Ishikawa (cell line): Measurements from ENCODE around the gene SPATA21.
A peak's percentile ranks its signal among the peaks of the same experiment; 100 is the strongest.

ENCODE experiments used
- CEBPB ChIP-seq: IDR thresholded peaks from 2 replicates; pipeline ENCODE4 v1.6.1; 2012
- CREB1 ChIP-seq: IDR thresholded peaks from 2 replicates; pipeline ENCODE4 v1.6.1; 2012; ENCODE audit warnings: low read depth
- EGR1 ChIP-seq: IDR thresholded peaks from 2 replicates; pipeline ENCODE4 v1.6.1; 2012
- EP300 ChIP-seq: IDR thresholded peaks from 2 replicates; pipeline ENCODE4 v1.6.1; 2012; ENCODE audit warnings: borderline replicate concordance
- FOXM1 ChIP-seq: IDR thresholded peaks from 2 replicates; pipeline ENCODE4 v1.6.1; 2012; ENCODE audit warnings: low read depth, borderline replicate concordance
- MAX ChIP-seq: IDR thresholded peaks from 2 replicates; pipeline ENCODE4 v1.6.1; 2012
- NFIC ChIP-seq: IDR thresholded peaks from 2 replicates; pipeline ENCODE4 v1.6.1; 2012
- RAD21 ChIP-seq: IDR thresholded peaks from 2 replicates; pipeline ENCODE4 v1.6.1; 2012; ENCODE audit warnings: low read depth
- TAF1 ChIP-seq: IDR thresholded peaks from 2 replicates; pipeline ENCODE4 v1.6.1; 2012; ENCODE audit warnings: low read depth, mild to moderate bottlenecking
- TCF12 ChIP-seq: IDR thresholded peaks from 2 replicates; pipeline ENCODE4 v1.6.1; 2012; ENCODE audit warnings: low read depth
- TEAD4 ChIP-seq: IDR thresholded peaks from 2 replicates; pipeline ENCODE4 v1.6.1; 2012
- YY1 ChIP-seq: IDR thresholded peaks from 2 replicates; pipeline ENCODE4 v1.6.1; 2012; ENCODE audit warnings: low read depth
- ZBTB7A ChIP-seq: IDR thresholded peaks from 2 replicates; pipeline ENCODE4 v1.6.1; 2012; ENCODE audit warnings: low read depth
- TF ChIP-seq, protein P1 (sequence below): IDR thresholded peaks from 2 replicates; pipeline ENCODE4 v1.6.1; 2012; ENCODE audit warnings: low read depth, mild to moderate bottlenecking
- TF ChIP-seq, protein P2 (sequence below): IDR thresholded peaks from 2 replicates; pipeline ENCODE4 v1.6.1; 2012

SPATA21 gene

GRCh38 chr1:16434007-16434406 is 3.2 kb downstream of the SPATA21 start:
- TF ChIP-seq CREB1 = no peak
- no peak for TF ChIP-seq NFIC
- TF ChIP-seq TCF12 = no peak
- no peak for TF ChIP-seq YY1
- TF ChIP-seq EP300 = no peak
- TF ChIP-seq EGR1 = no peak
- TF ChIP-seq ZBTB7A = no peak
- TF ChIP-seq CEBPB = no peak
- TF ChIP-seq, protein P1, sequence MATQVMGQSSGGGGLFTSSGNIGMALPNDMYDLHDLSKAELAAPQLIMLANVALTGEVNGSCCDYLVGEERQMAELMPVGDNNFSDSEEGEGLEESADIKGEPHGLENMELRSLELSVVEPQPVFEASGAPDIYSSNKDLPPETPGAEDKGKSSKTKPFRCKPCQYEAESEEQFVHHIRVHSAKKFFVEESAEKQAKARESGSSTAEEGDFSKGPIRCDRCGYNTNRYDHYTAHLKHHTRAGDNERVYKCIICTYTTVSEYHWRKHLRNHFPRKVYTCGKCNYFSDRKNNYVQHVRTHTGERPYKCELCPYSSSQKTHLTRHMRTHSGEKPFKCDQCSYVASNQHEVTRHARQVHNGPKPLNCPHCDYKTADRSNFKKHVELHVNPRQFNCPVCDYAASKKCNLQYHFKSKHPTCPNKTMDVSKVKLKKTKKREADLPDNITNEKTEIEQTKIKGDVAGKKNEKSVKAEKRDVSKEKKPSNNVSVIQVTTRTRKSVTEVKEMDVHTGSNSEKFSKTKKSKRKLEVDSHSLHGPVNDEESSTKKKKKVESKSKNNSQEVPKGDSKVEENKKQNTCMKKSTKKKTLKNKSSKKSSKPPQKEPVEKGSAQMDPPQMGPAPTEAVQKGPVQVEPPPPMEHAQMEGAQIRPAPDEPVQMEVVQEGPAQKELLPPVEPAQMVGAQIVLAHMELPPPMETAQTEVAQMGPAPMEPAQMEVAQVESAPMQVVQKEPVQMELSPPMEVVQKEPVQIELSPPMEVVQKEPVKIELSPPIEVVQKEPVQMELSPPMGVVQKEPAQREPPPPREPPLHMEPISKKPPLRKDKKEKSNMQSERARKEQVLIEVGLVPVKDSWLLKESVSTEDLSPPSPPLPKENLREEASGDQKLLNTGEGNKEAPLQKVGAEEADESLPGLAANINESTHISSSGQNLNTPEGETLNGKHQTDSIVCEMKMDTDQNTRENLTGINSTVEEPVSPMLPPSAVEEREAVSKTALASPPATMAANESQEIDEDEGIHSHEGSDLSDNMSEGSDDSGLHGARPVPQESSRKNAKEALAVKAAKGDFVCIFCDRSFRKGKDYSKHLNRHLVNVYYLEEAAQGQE = no peak
- TF ChIP-seq RAD21 = no peak
- TF ChIP-seq, protein P2, sequence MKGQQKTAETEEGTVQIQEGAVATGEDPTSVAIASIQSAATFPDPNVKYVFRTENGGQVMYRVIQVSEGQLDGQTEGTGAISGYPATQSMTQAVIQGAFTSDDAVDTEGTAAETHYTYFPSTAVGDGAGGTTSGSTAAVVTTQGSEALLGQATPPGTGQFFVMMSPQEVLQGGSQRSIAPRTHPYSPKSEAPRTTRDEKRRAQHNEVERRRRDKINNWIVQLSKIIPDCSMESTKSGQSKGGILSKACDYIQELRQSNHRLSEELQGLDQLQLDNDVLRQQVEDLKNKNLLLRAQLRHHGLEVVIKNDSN = no peak

GRCh38 chr1:16433030-16433429 is 4.2 kb downstream of the SPATA21 start:
- TF ChIP-seq FOXM1 (no peak), CREB1 (no peak), EP300 (no peak), NFIC (no peak), TCF12 (no peak), EGR1 (no peak), MAX (no peak), YY1 (no peak), RAD21 (no peak)
- TF ChIP-seq, protein P1 = no peak
- TF ChIP-seq, protein P2 = no peak

DNA sequence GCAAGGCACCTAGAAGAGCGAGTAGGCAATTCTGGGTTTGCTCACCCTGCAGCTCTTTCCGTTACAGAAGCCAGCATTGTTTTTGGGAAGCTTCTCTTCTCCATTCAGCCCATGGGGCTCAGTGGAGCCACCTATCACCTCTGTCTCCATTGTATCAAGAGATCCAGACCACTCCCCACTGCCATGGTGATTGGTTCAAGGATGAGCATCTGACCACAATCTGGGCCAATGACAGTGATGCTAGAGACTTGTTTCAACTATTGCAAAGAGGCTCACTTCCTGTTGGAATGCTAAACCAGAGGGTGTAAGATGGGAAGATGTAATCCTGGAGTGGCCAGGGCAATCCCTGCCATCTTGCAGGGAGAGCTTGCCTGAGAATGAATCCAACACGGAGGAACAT is 6.6 kb downstream of the SPATA21 start:
- TF ChIP-seq FOXM1 (no peak), TCF12 (no peak), TAF1 (no peak), ZBTB7A (no peak), EGR1 (no peak)
- TF ChIP-seq, protein P2 = peak; percentile 63

GRCh38 chr1:16425125-16426025 is 11.8 kb downstream of the SPATA21 start:
- TF ChIP-seq NFIC (no peak), CEBPB (no peak), RAD21 (no peak), MAX (no peak), ZBTB7A (no peak), EGR1 (no peak), CREB1 (no peak), TEAD4 (no peak), FOXM1 (no peak), EP300 (no peak), YY1 (no peak), TAF1 (no peak), TCF12 (no peak)
- TF ChIP-seq, protein P2 = no peak
- TF ChIP-seq, protein P1 = no peak
